Brain pericyte (primary cell): ENCODE results near the gene GRK5.
A peak's percentile ranks its signal among the peaks of the same experiment; 100 is the strongest.

ENCODE experiments used
- DNase-seq: peaks from one replicate; pipeline ENCODE4 v3.0.0-alpha.2; 2012; ENCODE audit warnings: low read depth, low spot score

GRK5 gene

DNA sequence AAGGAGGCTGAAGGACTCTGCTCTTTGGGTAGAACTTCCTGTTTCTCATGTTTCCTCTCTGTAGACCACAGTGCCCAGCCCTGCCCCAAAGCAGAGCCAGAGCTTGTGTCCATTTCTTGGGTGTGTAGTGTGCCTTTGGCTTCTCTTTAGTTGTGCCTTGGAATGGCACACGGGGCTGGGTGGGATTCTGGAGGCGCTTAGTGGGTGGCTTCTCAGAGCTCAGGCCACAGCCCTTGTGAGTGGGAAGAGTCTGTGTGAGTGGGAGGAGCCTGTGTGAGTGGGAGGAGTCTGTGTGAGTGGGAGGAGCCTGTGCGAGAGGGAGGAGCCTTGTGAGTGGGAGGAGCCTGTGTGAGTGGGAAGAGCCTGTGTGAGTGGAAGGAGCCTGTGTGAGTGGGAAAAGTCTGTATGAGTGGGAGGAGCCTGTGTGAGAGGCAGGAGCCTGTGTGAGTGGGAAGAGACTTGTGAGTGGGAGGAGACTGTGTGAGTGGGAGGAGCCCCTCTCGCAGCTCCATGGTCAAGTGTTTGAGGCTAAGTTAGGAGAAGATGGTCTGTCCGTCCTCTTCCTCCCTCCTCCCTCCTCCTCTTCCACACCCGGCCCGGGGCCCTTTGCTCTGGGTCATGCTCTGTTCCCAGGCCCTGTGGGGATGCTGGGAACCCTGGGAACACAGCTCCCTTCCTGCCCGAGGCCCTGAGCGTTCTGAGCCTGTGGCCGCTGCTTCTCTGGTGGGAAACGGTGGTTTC is 153.0 kb downstream of the GRK5 start:
- DNase-seq: no peak

DNA sequence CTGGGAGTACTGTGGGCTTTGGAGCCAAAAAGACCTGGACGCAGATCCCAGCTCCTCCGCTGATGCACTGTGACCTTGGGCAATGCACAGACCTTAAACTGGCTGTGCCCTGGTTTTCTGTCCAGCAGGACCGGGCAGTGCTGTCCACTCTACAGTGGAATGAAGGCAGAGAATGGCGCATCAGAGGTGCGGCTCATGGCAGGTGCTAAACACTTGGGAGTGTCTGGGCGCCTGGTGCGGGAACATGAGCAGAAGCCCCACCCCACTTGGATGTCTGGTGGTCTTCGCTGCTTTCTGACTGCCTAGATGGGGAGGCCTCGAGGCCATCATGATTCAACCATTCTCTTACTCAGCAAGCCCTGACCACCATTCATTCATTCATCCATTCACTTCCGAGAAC is 153.7 kb downstream of the GRK5 start:
- DNase-seq: no peak

DNA sequence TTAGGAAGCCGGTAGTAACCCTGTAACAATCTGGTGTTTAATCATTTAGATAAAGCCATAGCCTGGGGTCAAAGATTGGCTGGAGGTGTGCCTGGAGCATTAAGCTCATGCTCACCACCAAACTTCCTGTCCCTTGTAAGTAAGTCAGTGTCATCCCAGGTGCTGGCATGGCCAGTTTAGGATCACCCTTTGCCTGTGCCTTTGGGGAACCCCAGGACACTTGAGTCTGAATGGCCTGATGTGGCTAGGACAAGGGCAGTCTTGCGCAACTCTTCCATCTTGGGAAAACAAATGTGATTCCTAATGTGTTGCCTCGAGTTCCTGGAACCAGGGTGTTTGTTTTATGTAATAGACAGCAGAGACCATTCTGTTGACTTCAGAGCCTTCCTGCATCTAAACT is 154.8 kb downstream of the GRK5 start:
- no peak for DNase-seq

DNA sequence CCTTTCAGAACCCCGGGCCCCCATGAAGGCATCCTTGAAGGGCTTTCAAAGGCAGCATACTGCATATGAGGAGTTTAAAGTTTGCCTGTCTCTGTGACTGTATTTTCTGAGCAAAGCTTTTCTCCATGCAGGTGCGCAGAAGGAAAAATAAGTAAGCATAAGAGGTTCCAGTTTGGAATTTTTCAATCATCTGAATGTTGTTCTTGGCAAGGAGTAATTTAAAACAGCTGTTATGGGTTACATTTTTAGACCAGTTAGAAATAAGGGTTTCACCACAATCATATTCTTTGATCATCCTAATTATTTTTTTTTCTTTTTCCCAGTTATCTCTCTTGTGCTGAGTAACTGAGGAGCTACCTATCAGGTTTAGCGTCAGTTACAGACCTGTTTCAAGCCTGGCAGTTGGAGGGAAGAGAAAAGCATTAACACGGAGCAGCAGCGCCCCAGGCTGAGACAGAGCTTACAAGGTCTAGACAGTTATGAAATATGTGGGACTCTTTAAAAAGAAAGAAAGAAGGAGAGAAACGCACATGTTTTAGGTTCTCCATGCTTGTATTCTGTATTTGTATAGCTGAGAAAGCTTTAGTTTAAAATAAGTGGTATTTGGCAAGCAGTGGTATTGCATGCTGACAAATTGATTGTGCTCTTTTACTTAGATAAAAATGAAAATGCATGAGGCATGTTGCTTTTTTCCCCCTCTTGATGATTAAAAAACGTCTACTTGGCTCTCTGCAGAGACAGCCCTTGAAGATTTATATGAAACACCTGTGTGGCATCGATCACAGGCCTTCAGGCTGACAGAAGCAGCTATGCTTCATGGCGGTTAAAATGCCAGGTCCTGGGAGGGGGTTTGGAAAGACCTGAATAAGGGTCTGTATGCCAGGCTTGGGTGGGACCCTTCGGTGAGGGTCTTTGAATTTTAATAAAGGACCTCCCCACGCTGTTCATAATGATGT is 157.6 kb downstream of the GRK5 start:
- DNase-seq: no peak

DNA sequence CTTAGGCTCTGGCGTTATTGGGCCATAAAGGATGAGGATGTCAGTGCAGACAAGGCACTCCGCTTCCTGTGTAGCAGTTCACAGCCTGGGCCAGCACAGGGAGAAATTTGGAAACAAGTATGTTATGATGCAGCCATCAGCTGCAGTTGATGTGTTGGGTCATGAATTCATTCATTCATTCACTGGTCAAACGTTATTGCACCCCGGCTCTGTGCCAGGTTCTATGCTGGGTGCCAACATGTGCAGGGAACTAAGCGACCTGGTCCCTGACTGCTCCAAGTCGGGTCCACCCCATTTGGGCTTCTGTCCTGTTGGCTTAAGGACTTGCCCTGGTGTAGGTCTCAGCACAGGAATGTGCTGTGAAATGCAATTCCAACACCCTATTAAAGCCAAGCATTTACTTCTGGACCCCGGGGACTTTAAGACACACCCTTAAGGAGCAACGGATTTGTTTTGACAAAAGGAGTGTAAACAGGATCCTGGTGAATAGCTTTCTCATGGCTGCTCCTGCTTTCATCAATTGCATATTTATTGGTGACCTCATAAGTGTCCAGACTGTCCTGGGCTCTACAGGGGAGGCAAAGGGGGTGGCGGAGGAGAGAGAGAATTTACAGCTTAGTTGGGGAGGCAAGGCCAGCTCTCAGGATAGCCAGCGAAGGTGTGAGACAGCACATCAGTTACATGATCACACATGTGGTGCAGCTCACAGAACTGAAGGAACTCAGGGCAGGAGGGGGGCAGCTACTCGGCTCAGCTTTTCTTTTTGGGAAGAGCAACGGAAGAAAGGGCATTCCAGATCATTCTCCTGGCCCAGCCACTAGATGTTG is 158.6 kb downstream of the GRK5 start:
- DNase-seq: no peak

DNA sequence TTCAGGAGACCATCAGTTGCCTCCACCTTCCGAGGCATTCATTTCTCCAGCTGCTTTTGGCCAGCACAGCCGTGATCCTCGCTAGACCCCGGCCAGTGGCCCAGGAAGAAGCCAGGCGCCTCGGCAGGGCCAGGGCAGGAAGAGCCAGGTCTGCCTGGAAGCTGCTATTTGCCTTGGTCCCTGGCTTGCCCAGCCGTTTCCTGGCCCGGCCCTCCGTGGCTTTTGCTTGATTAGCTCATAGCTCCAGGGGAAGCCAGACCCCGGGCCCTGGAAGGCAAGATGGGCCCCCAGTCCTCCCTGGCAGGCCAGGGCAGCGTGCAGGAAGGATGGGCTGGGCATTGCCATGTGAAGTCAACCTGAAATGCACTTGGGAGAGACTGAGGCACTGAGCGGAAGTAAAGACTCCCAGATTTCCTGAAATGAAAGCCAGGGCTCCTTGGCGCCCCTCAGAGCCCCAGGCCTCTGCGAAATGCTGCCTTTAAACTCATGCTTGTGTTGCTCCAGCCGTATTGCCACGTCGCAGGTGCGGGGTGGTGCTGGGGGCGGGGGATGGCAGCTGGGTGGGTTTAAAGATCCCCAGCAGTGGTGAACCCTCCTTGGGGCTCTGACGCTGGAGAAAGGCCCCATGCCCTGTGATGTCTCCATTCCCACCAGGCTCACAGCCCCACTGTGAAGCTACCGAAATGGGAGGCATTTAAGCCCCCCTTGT is 160.6 kb downstream of the GRK5 start:
- no peak for DNase-seq

DNA sequence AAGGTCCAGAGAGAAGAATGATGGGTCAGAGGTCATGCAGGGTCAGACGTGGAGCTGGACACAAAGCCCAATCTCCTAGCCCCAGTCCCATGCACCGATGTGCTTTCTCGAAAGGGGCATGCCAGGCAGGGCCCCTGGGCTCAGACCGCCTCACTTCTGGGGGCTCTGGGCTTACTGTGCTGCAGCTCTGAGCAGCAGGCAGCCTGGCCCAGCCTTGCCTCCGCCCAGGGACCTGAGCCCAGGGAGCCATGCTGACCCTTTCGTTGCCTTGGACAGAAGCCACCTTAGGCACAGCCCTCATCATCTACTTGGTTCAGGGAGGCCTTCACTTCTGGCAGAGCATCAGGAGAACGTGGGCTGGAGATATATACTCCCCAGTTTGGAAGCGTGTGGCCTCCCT is 161.2 kb downstream of the GRK5 start:
- no peak for DNase-seq

DNA sequence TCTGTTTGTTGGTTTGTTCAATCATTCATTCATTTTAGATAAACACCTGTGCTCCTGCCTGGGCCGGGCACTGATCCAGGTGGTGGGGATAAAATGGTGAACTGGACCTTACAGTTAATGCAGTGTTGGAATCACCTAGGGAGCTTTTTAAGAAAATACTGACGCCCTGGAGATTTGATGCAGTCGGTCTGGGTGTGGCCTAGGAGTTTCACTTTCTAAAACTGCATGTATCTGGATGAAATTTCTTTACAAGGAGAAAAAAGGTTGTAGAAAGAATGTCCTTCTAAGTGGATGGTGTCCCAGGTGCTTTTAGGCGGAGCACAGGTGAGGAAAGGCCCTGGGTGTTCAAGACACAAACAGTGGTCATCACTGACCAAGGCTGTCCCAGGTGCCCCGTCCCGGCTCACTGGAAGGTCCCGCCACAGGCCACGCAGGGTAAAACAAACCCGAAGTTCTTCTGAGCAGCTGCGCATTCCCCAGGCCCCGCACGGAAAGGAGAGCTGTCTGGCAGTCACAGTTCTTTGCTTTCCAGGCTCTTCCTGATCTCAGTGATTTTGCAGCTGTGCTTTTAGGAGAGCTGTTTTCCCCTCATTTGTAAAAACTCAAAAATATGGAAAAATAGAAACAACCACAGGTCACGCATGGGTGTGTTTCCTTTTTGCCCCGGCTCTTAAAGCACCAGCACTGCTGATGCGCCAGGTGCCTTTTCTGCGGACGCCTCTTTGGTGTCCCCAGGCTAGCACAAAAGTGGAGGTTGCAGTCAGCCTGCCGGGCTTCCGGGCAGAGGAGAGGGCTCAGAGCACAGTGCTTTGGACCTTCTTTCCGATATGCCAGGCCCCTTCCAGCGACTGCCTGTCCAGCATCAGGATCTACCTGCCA is 161.9 kb downstream of the GRK5 start:
- DNase-seq: no peak

DNA sequence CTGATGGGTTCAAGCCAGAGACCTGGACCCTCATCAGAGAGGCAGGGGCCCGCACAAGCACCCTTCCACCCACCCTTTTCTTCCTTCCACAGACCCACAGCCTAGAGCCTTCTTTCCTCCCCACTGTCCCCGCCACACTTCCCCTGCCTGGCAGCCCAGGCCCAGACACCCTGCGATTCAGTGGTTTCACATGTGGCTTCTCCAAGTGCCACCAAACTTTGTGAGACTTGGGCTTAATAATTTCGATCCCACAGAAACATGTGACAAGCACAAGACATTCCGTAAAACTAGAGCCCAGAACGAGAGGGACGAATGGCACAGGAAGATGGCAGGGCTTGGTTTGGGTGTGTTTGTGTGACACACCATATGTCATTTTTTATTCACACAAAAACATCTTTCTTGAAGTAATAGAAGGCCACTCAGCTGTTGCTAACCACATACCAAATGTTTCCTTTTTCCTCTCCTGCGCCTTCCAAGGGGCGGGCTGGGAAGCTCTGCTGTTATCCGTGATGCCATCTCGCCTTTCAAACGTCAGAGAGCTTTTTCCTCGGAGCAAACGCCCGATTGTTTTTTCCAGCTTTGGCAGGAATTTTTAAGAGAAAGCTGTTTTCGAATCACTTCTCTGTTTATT is 162.9 kb downstream of the GRK5 start:
- peak; percentile 58 for DNase-seq

DNA sequence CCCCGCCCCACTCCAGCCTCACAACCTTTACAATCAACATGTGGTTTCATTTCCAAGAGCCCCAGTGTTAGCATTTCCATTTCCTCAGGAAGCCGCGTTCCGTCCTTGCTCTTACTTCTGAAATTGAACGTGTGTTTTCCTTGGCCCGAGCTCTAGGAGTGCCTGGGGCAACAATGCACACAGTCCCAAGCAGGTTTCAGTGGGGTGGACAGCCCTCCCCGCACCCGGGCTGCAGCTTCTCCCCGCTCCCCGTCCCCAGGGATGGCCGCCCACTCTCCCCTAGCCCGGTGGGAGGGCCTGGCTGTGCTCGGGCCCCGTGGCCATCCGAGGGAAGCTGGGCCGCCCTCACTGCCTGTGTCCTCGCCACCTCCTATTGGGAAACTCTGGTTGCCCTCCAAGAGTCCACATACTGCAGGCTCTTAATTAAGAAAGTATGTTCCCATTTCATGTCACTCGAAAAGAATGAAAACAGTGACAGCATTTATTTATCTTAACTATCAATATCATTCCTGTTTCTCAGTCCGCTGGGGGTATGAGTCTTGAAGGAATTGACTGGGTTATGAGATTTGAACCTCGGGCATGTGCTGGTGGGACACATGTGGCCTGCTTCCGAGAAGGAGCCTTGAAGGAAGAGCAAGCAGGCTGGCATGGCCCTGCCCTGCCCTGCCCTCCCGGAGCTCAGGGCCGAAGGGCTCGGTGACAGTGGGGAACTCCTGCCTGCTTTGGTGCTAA is 163.8 kb downstream of the GRK5 start:
- DNase-seq: peak; percentile 83

DNA sequence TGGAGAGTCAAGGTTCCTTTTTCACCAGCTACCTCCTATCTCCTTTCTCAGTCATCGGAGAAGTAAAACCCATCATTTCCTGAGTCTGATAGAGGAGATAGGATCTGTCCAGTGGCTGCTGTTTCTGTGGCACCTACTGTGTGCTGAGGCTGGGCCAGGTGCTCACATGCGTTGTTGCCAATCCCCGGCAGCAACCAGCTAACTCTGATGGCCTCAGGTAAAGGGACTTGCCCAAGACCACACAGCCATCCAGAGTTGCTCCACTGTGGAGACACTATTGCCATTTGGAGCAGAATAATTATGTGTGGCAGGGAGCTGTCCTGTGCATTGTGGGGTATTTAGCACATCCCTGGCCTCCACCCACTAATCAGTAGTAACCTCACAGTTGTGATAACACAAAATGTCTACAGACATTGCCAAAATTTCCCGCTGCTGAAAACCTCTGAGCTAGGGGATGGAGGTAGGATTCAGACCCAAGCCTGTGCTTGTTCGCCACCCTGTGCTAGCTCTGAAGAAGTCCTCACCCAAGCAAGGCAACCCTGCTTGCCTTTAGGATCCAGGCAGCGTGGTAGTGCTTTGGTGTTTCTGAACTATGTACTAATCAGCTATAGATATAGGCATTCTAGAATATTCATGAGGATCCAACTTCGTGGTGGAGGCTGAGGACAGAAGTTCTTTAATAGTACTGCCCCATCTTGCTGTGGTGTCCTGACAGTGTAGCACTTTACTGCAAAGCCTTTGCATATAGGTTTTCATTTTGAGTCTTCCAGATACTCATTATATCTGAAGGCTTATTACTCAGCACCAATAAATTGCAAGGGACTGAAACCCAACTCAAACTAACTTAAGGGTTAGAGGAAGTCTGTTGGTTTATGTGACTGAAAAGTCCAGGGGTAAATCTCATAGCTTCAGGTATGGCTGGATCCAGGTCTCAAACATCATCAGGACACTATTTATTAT is 164.6 kb downstream of the GRK5 start:
- DNase-seq: no peak

DNA sequence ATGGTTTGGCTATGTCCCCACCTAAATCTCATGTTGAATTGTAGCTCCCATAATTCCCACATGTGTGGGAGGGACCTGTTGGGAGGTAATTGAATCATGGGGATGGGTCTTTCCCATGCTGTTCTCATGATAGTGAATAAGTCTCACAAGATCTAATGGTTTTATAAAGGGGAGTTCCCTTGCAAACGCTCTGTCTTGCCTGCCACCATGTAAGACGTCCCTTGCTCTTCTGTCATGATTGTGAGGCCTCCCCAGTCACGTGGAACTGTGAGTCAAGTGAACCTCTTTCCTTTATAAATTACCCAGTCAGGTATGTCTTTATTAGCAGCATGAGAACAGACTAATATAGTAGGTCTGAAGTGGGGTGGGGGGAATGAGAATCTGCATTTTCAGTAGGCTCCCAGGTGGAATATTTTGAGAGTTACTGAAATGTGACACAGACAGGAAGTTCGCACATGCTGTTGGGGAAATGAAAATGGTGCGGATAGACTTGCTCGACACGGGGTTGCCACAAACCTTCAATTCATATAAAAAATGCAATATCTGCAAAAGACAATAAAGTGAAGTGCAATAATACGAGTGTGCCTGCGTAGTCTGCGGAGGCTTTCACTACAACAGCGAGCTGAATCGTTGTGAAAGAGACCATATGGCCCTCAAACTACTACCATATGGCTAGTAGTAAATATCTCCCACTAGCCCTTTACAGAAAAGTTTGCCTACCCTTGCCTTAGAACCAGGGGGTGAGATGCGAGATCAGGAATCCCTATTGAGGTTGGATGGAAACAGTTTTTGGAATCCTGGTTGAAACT is 166.1 kb downstream of the GRK5 start:
- no peak for DNase-seq

DNA sequence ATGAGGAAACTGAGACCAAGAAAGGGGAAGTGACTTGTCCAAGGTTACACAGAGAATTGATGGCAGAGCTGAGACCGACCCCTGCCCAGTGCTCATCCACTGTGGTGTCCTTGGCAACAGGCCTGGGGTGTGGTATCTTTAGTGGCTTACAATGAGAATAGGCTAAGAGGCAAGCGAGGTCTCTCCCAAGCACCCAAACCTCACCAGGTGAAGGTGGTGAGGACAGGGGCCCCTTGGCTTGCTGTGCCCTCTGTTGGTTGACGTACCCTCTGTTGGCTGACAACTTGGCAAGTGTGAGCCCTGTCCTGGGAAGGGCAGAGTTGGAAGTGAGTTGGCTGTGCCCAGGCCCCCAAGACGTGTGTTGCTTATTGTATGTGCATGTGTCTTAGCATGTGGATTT is 166.9 kb downstream of the GRK5 start:
- DNase-seq: no peak

DNA sequence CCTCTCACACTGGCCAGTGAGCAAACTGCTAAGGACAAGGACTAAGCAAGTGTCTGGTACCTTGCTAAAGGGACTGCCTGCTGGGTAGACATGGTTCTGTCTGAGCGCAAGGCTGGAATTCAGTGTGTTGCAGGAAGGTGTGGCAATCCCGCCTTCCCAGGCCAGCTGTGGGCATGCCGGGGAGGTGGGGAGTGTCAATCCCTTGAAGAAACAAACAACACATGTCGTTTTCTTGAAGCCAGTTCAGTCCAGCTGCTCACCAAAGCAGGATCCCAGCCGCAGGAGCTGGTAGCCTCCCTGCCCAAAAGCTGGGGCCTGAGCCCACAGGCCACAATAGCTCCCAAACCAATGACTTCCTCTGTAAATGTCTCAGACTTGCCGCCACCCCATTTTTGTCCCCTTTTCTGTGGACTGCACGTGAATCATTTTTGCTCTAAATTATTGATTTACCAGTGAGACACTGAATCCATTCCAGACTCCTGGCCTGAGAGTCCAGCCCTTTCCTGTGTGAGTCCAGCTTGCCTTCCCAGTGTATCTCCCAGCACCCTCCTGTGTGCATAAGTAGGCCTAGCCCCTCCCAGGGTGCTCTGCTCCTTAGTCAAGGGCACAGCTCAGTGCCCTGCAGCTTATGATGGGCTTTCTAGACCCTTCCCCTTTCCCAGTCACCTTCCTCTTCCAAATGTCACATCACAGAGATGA is 168.4 kb downstream of the GRK5 start:
- no peak for DNase-seq

DNA sequence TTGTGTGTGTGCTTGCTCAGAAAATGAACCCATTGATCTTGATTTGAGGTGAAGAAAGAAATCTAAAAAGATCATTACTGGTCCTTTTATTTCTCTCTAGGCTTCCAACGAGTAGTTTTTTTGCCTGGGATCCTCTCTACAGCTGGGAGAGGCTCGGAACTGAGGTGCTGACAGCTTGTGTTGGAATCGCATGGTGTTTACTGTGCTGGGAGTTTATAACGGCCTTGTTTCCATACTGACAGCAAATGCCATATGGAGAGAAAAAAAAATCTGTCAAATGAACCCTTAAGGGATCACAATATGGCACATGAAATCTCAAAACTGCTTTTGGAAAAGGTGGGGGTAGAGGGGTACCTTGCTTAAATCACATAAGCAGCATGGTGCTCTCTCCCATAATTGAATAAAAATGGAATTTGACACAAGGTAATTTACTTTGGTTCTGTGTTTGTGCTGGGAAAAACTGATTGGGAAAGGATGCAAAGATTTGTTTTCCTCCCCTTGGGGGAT is 170.1 kb downstream of the GRK5 start:
- DNase-seq: no peak

DNA sequence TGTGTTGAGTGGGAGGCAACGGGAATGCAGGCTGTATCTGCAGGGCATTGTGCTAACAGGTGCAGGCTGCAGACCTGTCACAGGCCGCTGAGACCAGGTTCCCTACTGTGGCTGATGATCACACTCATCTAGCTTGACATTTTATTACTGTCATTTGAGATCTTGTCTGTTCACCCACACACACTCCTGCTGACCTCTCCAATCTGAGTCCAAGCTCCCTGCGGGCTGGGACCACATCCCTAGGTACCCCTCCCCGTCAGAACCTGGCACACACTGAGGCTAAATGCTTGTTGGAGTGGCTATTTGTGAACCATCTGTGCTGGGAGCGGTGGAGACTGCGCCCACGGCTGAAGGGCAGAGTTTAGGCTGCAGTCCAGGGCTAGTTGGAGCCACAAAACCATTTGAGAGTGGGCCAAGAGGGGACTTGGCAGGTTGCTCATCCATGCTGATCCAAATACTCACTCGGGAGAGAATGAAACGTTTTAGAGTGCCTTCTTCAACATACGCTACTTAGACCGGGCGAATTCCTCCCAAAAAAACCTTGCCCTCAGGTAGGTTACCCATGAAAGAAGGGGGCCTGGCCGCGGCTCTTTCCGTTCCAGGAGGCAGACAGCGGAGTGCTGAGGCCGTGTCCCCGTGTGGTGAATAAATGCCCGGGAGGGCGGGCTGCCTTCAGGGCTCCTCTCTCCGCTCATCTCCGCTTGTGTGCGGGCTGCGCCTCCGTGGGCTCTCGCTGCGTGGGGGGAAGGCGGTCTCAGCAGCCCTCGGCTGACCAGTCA is 170.8 kb downstream of the GRK5 start:
- DNase-seq: no peak
